ENCODE results near the gene PHC3. TPM values are rescaled to one million over a fixed set of nuclear protein-coding genes. Genes with fewer than 3 reads are reported as not detected.
"Not testable (repeated sequence)": the region's sequence is repeated elsewhere in the genome, so short reads cannot be mapped to it uniquely, and the experiment has no call there.

PHC3 gene
- total and polyA plus RNA-seq, 10 donors, result 4.9 to 130 (median 92.8) TPM

GRCh38 chr3:170128259-170128976 lies 53.1 kb downstream of the PHC3 start:
- Histone ChIP-seq H3K9me3 (peaks cover 0 to 13% (median 11%) of the 10 kb centered on the region in 8 donors), H3K27me3 (replicated peaks in 1 of 7) (no peaks in the 10 kb centered on the region), H3K4me1 (peaks cover 0 to 46% (median 22%) of the 10 kb centered on the region in 6 donors), H3K4me3 (no peak overlapping the region), H3K27ac (peak overlapping the region in 6 of 8 donors; percentile 8 to 67 (median 38)), H3K36me3 (peaks cover 0 to 85% (median 26%) of the 10 kb centered on the region in 6 donors)
- 37 to 58% (median 50%) methylated on average over 4 of the region's 4 CpGs for WGBS, 5 donors
- intact Hi-C loops (cut with DNase I; ENCODE audit: low total_unique reads), result no loop called here
- DNase-seq, result no peak
- TF ChIP-seq CTCF (IDR thresholded peaks at IDR 0.05 in 8 of 11, conservative IDR thresholded peaks at IDR 0.05 in 3 of 11), result no peak
- TF ChIP-seq POLR2AphosphoS5 (IDR thresholded peaks at IDR 0.05), result peak in 1 of 3 donors; percentile 63

GRCh38 chr3:170117134-170117533 lies 64.4 kb downstream of the PHC3 start:
- no peaks in the 10 kb centered on the region for H3K27me3 ChIP-seq (replicated peaks in 1 of 7)
- no peak for TF ChIP-seq POLR2AphosphoS5 (IDR thresholded peaks at IDR 0.05)
- TF ChIP-seq CTCF (IDR thresholded peaks at IDR 0.05 in 8 of 11, conservative IDR thresholded peaks at IDR 0.05 in 3 of 11), result no peak
- no peak for TF ChIP-seq POLR2A (IDR thresholded peaks at IDR 0.05)
- no peaks in the 10 kb centered on the region for H3K4me1 ChIP-seq
- DNase-seq, result no peak
- peaks cover 2 to 100% (median 87%) of the 10 kb centered on the region in 6 donors for H3K36me3 ChIP-seq
- intact Hi-C loops (cut with DNase I; ENCODE audit: low total_unique reads), result no loop called here
- no peak overlapping the region for H3K27ac ChIP-seq
- H3K9me3 ChIP-seq, result no peaks in the 10 kb centered on the region
- H3K4me3 ChIP-seq, result no peak overlapping the region

- peaks cover 0 to 11% (median 3%) of the 10 kb centered on the region in 6 donors for H3K4me1 ChIP-seq
- H3K27me3 ChIP-seq (replicated peaks in 1 of 7); H3K27ac ChIP-seq; H3K4me3 ChIP-seq; intact Hi-C loops (cut with DNase I; ENCODE audit: low total_unique reads); H3K9me3 ChIP-seq; DNase-seq: not testable (repeated sequence)
- peaks cover 2 to 99% (median 76%) of the 10 kb centered on the region in 6 donors for H3K36me3 ChIP-seq
- WGBS, 5 donors, result 85 to 99% (median 93%) methylated on average over 8 of the region's 8 CpGs
Observed at GRCh38 chr3:170114165-170114564, 67.4 kb downstream of the PHC3 start.

GRCh38 chr3:170111147-170111771 lies 70.3 kb downstream of the PHC3 start:
- intact Hi-C loops (cut with DNase I; ENCODE audit: low total_unique reads), result no loop called here
- Histone ChIP-seq H3K4me1 (peaks cover 0 to 15% (median 5%) of the 10 kb centered on the region in 6 donors), H3K9me3 (no peaks in the 10 kb centered on the region), H3K4me3 (no peak overlapping the region), H3K36me3 (peaks cover 2 to 100% (median 58%) of the 10 kb centered on the region in 6 donors), H3K27ac (no peak overlapping the region), H3K27me3 (replicated peaks in 1 of 7) (no peaks in the 10 kb centered on the region)
- WGBS, 5 donors, result 60 to 75% (median 67%) methylated on average over 9 of the region's 9 CpGs
- DNase-seq, result no peak
- TF ChIP-seq POLR2AphosphoS5 (IDR thresholded peaks at IDR 0.05), result no peak
- no peak for TF ChIP-seq POLR2A (IDR thresholded peaks at IDR 0.05)
- TF ChIP-seq CTCF (IDR thresholded peaks at IDR 0.05 in 8 of 11, conservative IDR thresholded peaks at IDR 0.05 in 3 of 11), result no peak

All from spleen (tissue), 11 donors.